ENCODE data around the gene NCOR2. TPM values are rescaled to one million over a fixed set of nuclear protein-coding genes. Genes with fewer than 3 reads are reported as not detected.

Gene NCOR2
- total and polyA plus RNA-seq, 7 donors: 44.1 to 164 (median 134) TPM

DNA sequence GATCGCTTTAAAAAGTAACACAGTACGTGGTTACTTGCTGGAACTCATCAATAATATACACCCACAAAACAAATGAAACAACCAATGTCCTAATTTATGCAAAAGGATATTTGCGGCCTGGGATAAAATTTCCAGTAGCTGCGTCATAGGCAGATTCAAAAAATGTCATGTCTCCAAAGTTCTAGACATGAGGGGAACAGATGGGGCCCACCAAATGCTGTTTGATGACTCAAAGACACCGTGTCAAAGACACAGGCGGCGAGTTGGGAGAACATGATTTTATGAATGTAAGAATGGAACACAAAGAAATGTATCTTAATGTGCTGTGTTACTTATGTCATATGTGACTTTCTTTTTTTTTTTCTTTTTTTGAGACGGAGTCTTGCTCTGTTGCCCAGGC is 34.3 kb upstream of the NCOR2 start:
- no peak for TF ChIP-seq CTCF (IDR thresholded peaks at IDR 0.05)

GRCh38 chr12:124599074-124599999 is 31.9 kb upstream of the NCOR2 start:
- no peak for ATAC-seq
- 82 to 87% (median 87%) methylated on average over 10 of the region's 10 CpGs for WGBS, 3 donors
- Histone ChIP-seq H3K27ac (no peak overlapping the region), H3K36me3 (ENCODE audit: insufficient read depth in 1 of 2, low read depth in 1 of 2) (no peaks in the 10 kb centered on the region), H3K27me3 (ENCODE audit: insufficient read depth in 3 of 3, low read length in 2 of 3) (no peaks in the 10 kb centered on the region), H3K9me3 (no peaks in the 10 kb centered on the region), H3K4me3 (no peak overlapping the region), H3K4me1 (no peaks in the 10 kb centered on the region)
- DNase-seq: no peak
- intact Hi-C loops (cut with DNase I): no loop called here
- no peak for TF ChIP-seq CTCF (IDR thresholded peaks at IDR 0.05)

More for the DNA sequence above, 34.3 kb upstream of the NCOR2 start:
- 83 to 93% (median 86%) methylated on average over 8 of the region's 8 CpGs for WGBS, 3 donors
- intact Hi-C loops (cut with DNase I): no loop called here
- H3K4me1 ChIP-seq: no peaks in the 10 kb centered on the region
- H3K4me3 ChIP-seq: no peak overlapping the region
- no peak for ATAC-seq
- no peaks in the 10 kb centered on the region for H3K36me3 ChIP-seq (ENCODE audit: insufficient read depth in 1 of 2, low read depth in 1 of 2)
- H3K27me3 ChIP-seq (ENCODE audit: insufficient read depth in 3 of 3, low read length in 2 of 3): no peaks in the 10 kb centered on the region
- DNase-seq: no peak
- no peaks in the 10 kb centered on the region for H3K9me3 ChIP-seq
- no peak overlapping the region for H3K27ac ChIP-seq

DNA sequence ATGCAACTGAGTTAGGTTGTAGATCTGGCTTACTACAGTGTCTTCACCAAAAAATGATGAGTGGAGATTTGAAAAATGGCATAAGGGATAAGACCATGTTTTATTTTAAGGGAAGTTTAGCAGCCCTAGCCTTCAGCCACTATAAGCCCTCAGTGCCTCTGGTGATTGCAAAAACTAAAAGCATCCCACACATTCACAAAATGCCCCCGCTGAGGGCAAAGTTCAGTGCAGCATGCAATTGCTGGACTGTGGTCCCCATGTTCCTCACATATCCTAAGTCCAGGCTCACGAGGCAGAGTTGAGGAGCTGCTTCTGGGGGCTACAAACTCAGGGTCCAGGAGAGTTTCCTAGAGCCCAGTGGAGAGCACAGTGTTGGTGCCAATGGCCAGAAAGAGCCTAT is 29.6 kb upstream of the NCOR2 start:
- no peaks in the 10 kb centered on the region for H3K9me3 ChIP-seq
- ATAC-seq: no peak

GRCh38 chr12:124595444-124595843 is 28.0 kb upstream of the NCOR2 start:
- no peaks in the 10 kb centered on the region for H3K4me1 ChIP-seq
- 78 to 84% (median 79%) methylated on average over 4 of the region's 4 CpGs for WGBS, 3 donors
- intact Hi-C loops (cut with DNase I): no loop called here
- ATAC-seq (no peak), DNase-seq (no peak)
- H3K36me3 ChIP-seq (ENCODE audit: insufficient read depth in 1 of 2, low read depth in 1 of 2): no peaks in the 10 kb centered on the region
- no peak overlapping the region for H3K4me3 ChIP-seq
- TF ChIP-seq CTCF (IDR thresholded peaks at IDR 0.05): no peak
- no peak overlapping the region for H3K27ac ChIP-seq
- H3K9me3 ChIP-seq: peaks cover 4% of the 10 kb centered on the region
- no peaks in the 10 kb centered on the region for H3K27me3 ChIP-seq (ENCODE audit: insufficient read depth in 3 of 3, low read length in 2 of 3)

More for the DNA sequence above, 29.6 kb upstream of the NCOR2 start:
- 86 to 93% (median 89%) methylated on average over 2 of the region's 2 CpGs for WGBS, 3 donors
- TF ChIP-seq CTCF (IDR thresholded peaks at IDR 0.05): no peak
- no peak for DNase-seq
- H3K27ac ChIP-seq: no peak overlapping the region
- no peaks in the 10 kb centered on the region for H3K4me1 ChIP-seq
- no peaks in the 10 kb centered on the region for H3K36me3 ChIP-seq (ENCODE audit: insufficient read depth in 1 of 2, low read depth in 1 of 2)
- H3K4me3 ChIP-seq: no peak overlapping the region
- H3K27me3 ChIP-seq (ENCODE audit: insufficient read depth in 3 of 3, low read length in 2 of 3): no peaks in the 10 kb centered on the region
- intact Hi-C loops (cut with DNase I): no loop called here
